LNCaP clone FGC (cell line): ENCODE results near the gene ADGRA3.

ENCODE experiments used
- DNase-seq: peaks from one replicate; pipeline ENCODE4 v3.0.0-alpha.2; 2011; ENCODE audit warnings: low read depth
- H3K4me3 ChIP-seq: 2 replicates; pipeline ENCODE4 v1.5.1; 2011; ENCODE audit warnings: mild to moderate bottlenecking, low read depth, low read length, control low read depth
- TF ChIP-seq, protein P1 (sequence below): IDR thresholded peaks from 2 replicates; pipeline ENCODE4 v1.5.1; 2012; ENCODE audit warnings: mild to moderate bottlenecking; ENCODE audit not compliant: control insufficient read depth, insufficient read depth; ENCODE audit errors: extremely low read depth

ADGRA3 gene

GRCh38 chr4:22463179-22463578 is 52.7 kb downstream of the ADGRA3 start:
- no peak overlapping the region for H3K4me3 ChIP-seq
- TF ChIP-seq, protein P1, sequence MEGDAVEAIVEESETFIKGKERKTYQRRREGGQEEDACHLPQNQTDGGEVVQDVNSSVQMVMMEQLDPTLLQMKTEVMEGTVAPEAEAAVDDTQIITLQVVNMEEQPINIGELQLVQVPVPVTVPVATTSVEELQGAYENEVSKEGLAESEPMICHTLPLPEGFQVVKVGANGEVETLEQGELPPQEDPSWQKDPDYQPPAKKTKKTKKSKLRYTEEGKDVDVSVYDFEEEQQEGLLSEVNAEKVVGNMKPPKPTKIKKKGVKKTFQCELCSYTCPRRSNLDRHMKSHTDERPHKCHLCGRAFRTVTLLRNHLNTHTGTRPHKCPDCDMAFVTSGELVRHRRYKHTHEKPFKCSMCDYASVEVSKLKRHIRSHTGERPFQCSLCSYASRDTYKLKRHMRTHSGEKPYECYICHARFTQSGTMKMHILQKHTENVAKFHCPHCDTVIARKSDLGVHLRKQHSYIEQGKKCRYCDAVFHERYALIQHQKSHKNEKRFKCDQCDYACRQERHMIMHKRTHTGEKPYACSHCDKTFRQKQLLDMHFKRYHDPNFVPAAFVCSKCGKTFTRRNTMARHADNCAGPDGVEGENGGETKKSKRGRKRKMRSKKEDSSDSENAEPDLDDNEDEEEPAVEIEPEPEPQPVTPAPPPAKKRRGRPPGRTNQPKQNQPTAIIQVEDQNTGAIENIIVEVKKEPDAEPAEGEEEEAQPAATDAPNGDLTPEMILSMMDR, result no peak
- DNase-seq, result no peak

- TF ChIP-seq, protein P1, result no peak
- DNase-seq, result no peak
- H3K4me3 ChIP-seq, result no peak overlapping the region
Observed at GRCh38 chr4:22462688-22463087, 53.2 kb downstream of the ADGRA3 start.

DNA sequence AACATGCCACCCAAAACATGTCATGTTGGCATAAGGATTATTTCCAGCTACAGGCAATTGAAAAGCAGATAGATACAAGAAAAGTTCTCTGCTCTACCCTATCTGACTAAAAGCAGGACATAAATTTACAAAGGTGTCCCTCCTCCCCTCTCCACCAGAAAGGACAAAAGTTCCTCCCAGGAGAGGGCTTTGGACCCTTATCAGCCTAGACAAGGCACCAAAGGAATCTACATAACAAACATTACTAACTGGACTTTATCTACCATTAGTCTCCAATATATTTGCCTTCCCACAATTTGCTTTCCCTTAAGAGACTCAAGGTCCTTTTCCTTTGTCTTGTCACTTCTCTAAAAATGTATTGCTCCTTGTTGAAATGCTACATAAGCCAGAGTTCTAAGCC is 55.6 kb downstream of the ADGRA3 start:
- TF ChIP-seq, protein P1, result no peak
- H3K4me3 ChIP-seq, result no peak overlapping the region
- DNase-seq, result no peak

DNA sequence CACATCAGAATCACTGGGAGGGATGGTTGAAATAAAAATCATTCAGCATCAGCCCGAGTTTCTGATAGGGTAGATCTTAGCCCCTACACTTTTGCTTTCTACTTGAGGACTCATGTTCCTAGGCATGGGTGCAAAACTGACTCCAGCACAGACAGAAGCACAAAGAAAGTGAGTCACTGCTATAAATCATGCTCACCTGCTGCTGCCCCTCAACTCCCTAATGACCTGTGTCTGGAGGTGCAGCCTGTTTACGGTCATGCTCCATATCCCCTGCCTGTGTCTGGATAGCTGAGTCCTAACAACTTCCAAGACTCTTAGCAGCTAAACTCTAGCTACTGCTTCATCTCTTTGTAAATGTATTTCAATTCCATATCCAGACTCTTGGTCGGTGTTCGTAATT is 57.8 kb downstream of the ADGRA3 start:
- no peak overlapping the region for H3K4me3 ChIP-seq
- no peak for DNase-seq
- TF ChIP-seq, protein P1, result no peak

DNA sequence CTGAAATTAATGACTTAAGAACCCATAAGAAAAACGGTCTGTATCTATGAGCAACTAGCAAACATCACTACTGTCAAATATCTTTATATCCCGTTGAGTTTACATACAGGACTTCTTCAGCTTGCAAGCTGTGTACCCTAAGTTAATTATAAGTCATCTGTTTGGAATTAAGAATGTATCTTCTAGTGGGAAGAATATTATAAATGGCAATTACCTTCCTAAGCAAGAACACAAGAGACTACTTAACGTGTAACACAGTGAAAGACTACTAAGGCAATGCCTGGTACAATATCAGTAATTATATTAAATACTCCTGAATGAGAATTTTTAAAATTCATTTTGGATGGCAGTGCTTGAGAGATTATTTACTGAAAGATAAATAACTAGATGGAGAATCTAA is 58.5 kb downstream of the ADGRA3 start:
- DNase-seq, result no peak
- H3K4me3 ChIP-seq, result no peak overlapping the region
- TF ChIP-seq, protein P1, result no peak

DNA sequence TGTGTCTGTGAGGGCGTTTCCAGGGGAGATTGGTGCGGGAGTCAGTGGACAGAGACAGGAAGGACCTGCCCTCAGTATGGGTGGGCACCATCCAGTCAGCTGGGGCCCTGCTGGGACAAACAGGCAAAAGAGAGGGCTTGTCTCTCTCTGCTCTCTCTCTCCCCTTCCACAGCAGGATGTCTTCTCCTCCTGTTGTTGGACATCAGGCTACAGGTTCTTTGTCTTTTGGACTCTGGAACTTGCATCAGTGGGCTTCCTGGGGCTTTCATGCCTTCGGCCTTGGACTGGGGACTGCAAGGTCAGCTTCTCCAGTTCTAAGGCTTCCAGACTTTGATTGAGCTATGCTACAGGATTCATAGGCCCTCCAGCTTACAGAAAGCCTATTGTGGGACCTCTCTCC is 59.6 kb downstream of the ADGRA3 start:
- H3K4me3 ChIP-seq, result no peak overlapping the region
- DNase-seq, result no peak
- TF ChIP-seq, protein P1, result no peak

DNA sequence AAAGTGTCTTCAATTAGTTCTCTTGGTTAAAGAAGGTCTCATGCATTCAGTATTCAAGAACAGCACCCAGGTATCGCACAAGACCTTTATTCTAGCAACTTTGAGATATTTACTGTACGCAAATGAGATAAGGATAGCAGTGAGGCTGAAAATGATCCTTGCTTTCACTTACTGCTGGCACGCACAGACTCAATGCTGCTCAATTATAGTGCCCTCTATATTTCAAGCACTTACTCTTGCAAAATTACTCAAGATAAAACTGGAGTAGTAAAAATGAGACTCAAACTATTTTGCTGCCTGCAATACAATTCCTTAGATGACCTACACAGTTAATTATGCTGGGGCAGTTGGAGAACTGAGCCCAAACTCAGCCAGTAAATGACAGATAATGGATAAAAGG is 60.9 kb downstream of the ADGRA3 start:
- TF ChIP-seq, protein P1, result no peak
- H3K4me3 ChIP-seq, result no peak overlapping the region
- no peak for DNase-seq
